Natural killer cell treated with Interleukin-12 subunit alpha and Interleukin-12 subunit beta and Interleukin-15 and Interleukin-18, amount 100 ng/mL, for 72 hours (primary cell): ENCODE measurements around the gene PML. TPM values are rescaled to one million over a fixed set of nuclear protein-coding genes. Genes with fewer than 3 reads are reported as not detected.
"Not testable (repeated sequence)": the region's sequence is repeated elsewhere in the genome, so short reads cannot be mapped to it uniquely, and the experiment has no call there.

Source experiments
- ATAC-seq, 2 donors: fragments of 150-1000 bp; cut with Tn5 transposase in 1 of 2; sonication (Bioruptor Pico), chemical (Tn5 transposase) in 1 of 2; 2 replicates each; pipeline ENCODE4 v1.10.0; 2021
- DNase-seq: peaks from one replicate; pipeline ENCODE4 v3.0.0; 2022; ENCODE audit warnings: low spot score
- H3K27ac Mint-ChIP-seq, 2 donors: 1 replicate in 1 of 2; 2 replicates in 1 of 2; pipeline ENCODE4 v1.8.0; 2022; ENCODE audit warnings: mixed read lengths in 2 of 2, mild to moderate bottlenecking in 1 of 2, moderate library complexity in 1 of 2
- H3K27me3 Mint-ChIP-seq, 2 donors: 1 replicate in 1 of 2; 2 replicates in 1 of 2; pipeline ENCODE4 v1.8.0; 2022; ENCODE audit warnings: mixed read lengths in 2 of 2
- H3K36me3 Mint-ChIP-seq: one replicate; pipeline ENCODE4 v1.8.0; 2022; ENCODE audit warnings: mixed read lengths
- H3K4me1 Mint-ChIP-seq, 2 donors: 1 replicate in 1 of 2; 2 replicates in 1 of 2; pipeline ENCODE4 v1.8.0; 2022; ENCODE audit warnings: low read depth in 2 of 2, mixed read lengths in 2 of 2, mild to moderate bottlenecking in 1 of 2
- H3K4me3 Mint-ChIP-seq: one replicate; pipeline ENCODE4 v1.8.0; 2022; ENCODE audit warnings: mixed read lengths
- H3K9me3 Mint-ChIP-seq: 2 replicates; pipeline ENCODE4 v1.8.0; 2022; ENCODE audit warnings: mixed read lengths
- total RNA-seq, 2 donors: library from RNA; stranded (reverse); gene quantifications; one replicate each; pipeline ENCODE4 v1.2.3, GENCODE V29; 2022

The PML gene
- total RNA-seq, 2 donors from 2014 or later = 62.6 to 72.3 TPM

DNA sequence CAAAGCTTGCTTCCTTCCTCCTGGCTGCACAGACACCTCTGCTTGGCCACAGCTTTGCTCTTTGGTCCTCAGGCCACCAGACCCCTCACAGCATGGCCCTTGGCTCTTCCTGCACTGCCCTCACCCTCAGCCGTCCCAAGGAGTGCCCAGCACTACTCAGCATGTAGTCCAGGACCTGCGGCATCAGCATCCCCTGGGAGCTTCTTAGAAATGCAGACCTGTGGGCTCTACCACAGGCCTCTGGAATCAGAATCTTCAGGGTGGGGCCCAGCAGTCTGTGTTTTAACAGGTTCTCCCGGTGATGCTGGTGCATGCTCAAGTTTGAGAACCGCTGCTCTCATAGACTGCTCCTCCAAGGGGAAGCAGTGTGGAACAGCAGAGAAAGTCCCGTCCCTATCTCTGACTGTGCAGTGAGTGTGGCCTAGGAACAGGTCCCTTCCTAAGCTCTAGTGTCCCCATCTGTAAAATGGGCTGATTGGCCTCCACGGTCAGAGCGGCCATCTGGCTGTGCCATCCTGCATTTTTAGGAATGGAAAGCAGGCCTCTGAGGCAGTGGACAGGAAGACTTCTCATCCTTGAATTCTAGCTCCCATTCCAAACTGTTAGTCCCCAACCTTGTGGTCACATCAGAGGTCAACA is 51.2 kb downstream of the PML start:
- no peaks in the 10 kb centered on the region for H3K9me3 Mint-ChIP-seq

GRCh38 chr15:74046275-74046674 is 51.8 kb downstream of the PML start:
- Mint-ChIP-seq H3K9me3 (no peaks in the 10 kb centered on the region), H3K4me1 (peaks cover 7% of the 10 kb centered on the region in 2 donors), H3K36me3 (no peaks in the 10 kb centered on the region), H3K27me3 (no peaks in the 10 kb centered on the region), H3K27ac (no peak overlapping the region), H3K4me3 (no peak overlapping the region)
- ATAC-seq (no peak), DNase-seq (no peak)

More for the DNA sequence above, 51.2 kb downstream of the PML start:
- no peak for ATAC-seq
- Mint-ChIP-seq H3K27me3 (no peaks in the 10 kb centered on the region), H3K4me3 (no peak overlapping the region), H3K27ac (no peak overlapping the region), H3K4me1 (peaks cover 7 to 9% of the 10 kb centered on the region in 2 donors), H3K36me3 (no peaks in the 10 kb centered on the region)
- DNase-seq = no peak

- Mint-ChIP-seq H3K36me3 (no peaks in the 10 kb centered on the region), H3K9me3 (no peaks in the 10 kb centered on the region), H3K4me1 (peaks cover 7 to 12% of the 10 kb centered on the region in 2 donors), H3K27me3 (no peaks in the 10 kb centered on the region), H3K4me3 (no peak overlapping the region), H3K27ac (no peak overlapping the region)
- DNase-seq (no peak), ATAC-seq (no peak)
These were observed 55.6 kb downstream of the PML start for GRCh38 chr15:74050127-74050526.

- DNase-seq = no peak
These were observed 56.2 kb downstream of the PML start for GRCh38 chr15:74050556-74051234.

DNA sequence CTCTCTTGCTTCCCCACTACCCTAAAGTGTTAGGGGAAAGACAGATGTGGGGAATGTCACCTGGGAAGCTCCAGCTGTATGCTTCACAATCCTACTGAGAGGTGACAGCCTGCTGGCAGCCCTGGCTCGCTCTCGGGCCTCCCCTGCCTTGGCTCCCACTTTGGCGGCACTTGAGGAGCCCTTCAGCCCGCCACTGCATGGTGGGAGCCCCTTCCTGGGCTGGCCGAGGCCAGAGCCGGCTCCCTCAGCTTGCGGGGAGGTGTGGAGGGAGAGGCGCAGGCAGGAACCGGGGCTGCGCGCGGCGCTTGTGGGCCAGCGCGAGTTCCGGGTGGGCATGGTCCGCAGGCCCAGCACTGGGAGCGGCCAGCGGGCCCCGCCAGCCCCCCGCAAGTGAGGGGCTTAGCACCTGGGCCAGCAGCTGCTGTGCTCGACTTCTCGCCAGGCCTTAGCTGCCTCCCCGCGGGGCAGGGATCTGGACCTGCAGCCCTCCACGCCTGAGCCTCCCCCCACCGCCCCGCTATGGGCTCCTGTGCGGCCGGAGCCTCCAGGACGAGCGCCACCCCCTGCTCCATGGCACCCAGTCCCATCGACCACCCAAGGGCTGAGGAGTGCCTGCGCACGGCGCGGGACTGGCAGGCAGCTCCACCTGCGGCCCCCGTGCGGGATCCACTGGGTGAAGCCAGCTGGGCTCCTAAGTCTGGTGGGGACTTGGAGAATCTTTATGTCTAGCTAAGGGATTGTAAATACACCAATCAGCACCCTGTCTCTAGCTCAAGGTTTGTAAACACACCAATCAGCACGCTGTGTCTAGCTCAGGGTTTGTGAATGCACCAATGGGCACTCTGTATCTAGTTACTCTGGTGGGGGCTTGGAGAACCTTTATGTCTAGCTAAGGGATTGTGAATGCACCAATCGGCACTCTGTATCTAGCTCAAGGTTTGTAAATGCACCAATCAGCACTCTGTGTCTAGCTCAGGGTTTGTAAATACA is 58.0 kb downstream of the PML start:
- DNase-seq, H3K9me3 Mint-ChIP-seq, H3K27me3 Mint-ChIP-seq, H3K36me3 Mint-ChIP-seq, H3K4me3 Mint-ChIP-seq, H3K27ac Mint-ChIP-seq, ATAC-seq: not testable (repeated sequence)
- H3K4me1 Mint-ChIP-seq = peaks cover 5 to 12% of the 10 kb centered on the region in 2 donors

More at GRCh38 chr15:74050556-74051234, 56.2 kb downstream of the PML start:
- H3K4me1 Mint-ChIP-seq = peaks cover 5 to 12% of the 10 kb centered on the region in 2 donors
- no peak for ATAC-seq
- no peaks in the 10 kb centered on the region for H3K9me3 Mint-ChIP-seq
- H3K27me3 Mint-ChIP-seq = no peaks in the 10 kb centered on the region
- no peak overlapping the region for H3K27ac Mint-ChIP-seq
- no peaks in the 10 kb centered on the region for H3K36me3 Mint-ChIP-seq
- H3K4me3 Mint-ChIP-seq = no peak overlapping the region

GRCh38 chr15:74053517-74053916 is 59.0 kb downstream of the PML start:
- ATAC-seq (no peak), DNase-seq (no peak)
- Mint-ChIP-seq H3K36me3 (no peaks in the 10 kb centered on the region), H3K9me3 (no peaks in the 10 kb centered on the region), H3K27ac (no peak overlapping the region), H3K27me3 (no peaks in the 10 kb centered on the region), H3K4me1 (peaks cover 0 to 5% of the 10 kb centered on the region in 2 donors), H3K4me3 (no peak overlapping the region)

- Mint-ChIP-seq H3K36me3 (no peaks in the 10 kb centered on the region), H3K27ac (no peak overlapping the region), H3K4me1 (peaks cover 0 to 5% of the 10 kb centered on the region in 2 donors), H3K9me3 (no peaks in the 10 kb centered on the region), H3K27me3 (no peaks in the 10 kb centered on the region), H3K4me3 (no peak overlapping the region)
- DNase-seq = no peak
- ATAC-seq = peak; percentile 66 to 81
These were observed 59.5 kb downstream of the PML start for GRCh38 chr15:74053941-74054529.

DNA sequence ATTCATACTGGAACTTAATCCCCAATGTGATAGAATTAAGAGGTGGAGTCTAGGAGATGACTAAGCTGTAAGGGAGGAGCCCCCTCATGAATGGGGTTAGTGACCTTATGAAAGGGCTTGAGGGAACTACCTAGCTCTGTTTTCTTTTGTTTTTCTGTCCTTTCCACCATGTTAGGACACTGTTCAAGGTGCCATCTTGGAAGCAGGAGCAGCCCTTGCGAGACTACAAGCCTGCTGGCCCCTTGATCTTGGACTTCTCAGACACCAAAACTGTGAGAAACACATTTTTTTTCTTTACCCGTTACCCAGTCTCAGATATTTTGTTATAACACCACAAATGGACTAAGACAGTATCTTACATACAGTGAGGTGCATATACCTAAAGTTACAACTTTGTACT is 61.3 kb downstream of the PML start:
- no peak for DNase-seq
- Mint-ChIP-seq H3K4me3 (no peak overlapping the region), H3K36me3 (no peaks in the 10 kb centered on the region), H3K27me3 (peaks cover 0 to 2% of the 10 kb centered on the region in 2 donors), H3K27ac (no peak overlapping the region), H3K4me1 (peaks cover 0 to 5% of the 10 kb centered on the region in 2 donors), H3K9me3 (no peaks in the 10 kb centered on the region)
- ATAC-seq = no peak

GRCh38 chr15:74056330-74056729 is 61.8 kb downstream of the PML start:
- not testable (repeated sequence) for H3K27ac Mint-ChIP-seq, H3K4me3 Mint-ChIP-seq, ATAC-seq, DNase-seq, H3K27me3 Mint-ChIP-seq, H3K4me1 Mint-ChIP-seq, H3K9me3 Mint-ChIP-seq, H3K36me3 Mint-ChIP-seq

DNA sequence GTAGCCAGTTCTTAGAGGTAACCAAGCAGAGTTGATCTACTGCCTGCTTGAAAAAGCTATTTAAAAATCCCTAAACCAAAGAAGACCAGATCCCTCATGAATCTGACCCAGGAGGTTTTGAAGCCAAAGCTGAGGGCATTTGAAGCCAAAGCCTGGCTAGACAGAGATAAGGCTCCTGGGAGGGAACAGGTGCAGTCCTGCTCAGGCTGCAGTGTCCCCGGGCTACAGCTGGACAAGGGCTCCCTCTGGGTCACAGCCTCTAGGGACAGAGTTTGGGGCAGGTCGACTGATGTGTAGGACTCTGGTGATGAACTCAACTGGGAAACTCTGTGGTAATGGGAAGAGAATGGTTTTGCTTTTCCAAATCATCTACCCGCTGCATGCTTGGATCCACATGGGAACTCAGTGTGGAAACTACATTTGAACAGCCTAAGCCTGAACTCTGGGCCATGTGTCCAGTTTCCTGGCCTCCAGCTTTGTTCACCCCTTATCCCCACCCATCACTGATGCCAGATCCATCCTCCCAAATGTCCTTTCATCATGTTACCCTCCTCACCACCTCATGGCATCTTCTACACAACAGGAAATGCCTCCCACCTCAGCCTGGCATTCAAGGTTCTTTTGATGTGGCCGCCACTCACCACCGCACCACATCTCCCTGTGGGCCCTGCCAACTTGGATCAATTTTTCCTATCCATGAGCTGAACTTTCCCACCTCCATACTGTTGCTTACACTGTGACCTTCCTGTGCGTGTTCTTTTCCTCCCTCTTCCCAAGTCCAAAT is 64.7 kb downstream of the PML start:
- H3K4me1 Mint-ChIP-seq, H3K27ac Mint-ChIP-seq, ATAC-seq, H3K9me3 Mint-ChIP-seq, H3K27me3 Mint-ChIP-seq, DNase-seq, H3K4me3 Mint-ChIP-seq, H3K36me3 Mint-ChIP-seq: not testable (repeated sequence)

GRCh38 chr15:74060251-74060650 is 65.7 kb downstream of the PML start:
- ATAC-seq = no peak
- no peak for DNase-seq
- Mint-ChIP-seq H3K27me3 (peaks cover 0 to 2% of the 10 kb centered on the region in 2 donors), H3K4me3 (no peak overlapping the region), H3K27ac (no peak overlapping the region), H3K4me1 (no peaks in the 10 kb centered on the region), H3K36me3 (no peaks in the 10 kb centered on the region), H3K9me3 (no peaks in the 10 kb centered on the region)

- Mint-ChIP-seq H3K4me1 (no peaks in the 10 kb centered on the region), H3K27me3 (peaks cover 0 to 2% of the 10 kb centered on the region in 2 donors), H3K36me3 (no peaks in the 10 kb centered on the region), H3K9me3 (no peaks in the 10 kb centered on the region), H3K4me3 (no peak overlapping the region), H3K27ac (no peak overlapping the region)
- ATAC-seq (no peak), DNase-seq (no peak)
These were observed 67.7 kb downstream of the PML start for GRCh38 chr15:74062236-74062635.

DNA sequence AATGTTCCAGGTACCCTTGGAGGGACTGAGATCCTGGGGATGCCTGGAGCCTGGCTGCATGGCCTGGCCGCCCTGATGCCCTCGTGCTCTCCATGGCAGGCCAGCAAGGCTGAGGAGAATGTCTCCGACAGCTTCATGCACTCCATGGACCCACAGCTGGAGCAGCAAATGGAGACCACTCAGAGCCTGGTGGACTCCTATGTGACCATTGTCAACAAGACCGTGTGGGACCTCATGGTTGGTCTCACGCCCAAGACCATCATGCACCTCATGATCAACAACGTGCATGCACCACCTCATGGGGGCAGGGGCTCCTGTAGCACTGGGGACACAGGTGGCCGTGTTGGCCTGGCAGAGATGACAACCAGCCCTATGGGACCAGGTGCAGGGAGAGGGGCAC is 68.2 kb downstream of the PML start:
- DNase-seq = no peak

More for the DNA sequence above, 68.2 kb downstream of the PML start:
- ATAC-seq = no peak
- Mint-ChIP-seq H3K4me3 (no peak overlapping the region), H3K36me3 (no peaks in the 10 kb centered on the region), H3K4me1 (no peaks in the 10 kb centered on the region), H3K27ac (no peak overlapping the region), H3K9me3 (no peaks in the 10 kb centered on the region), H3K27me3 (peaks cover 0 to 2% of the 10 kb centered on the region in 2 donors)
